HG02678 (cell line): ENCODE measurements around the gene SDK1.

Source experiments
- ATAC-seq: cut with Tn5 transposase; IDR thresholded peaks from one replicate; pipeline ENCODE4 v1.9.1; 2021; ENCODE audit warnings: mild to moderate bottlenecking, moderate library complexity; ENCODE audit not compliant: unreplicated experiment

The SDK1 gene

GRCh38 chr7:3332308-3332707 is 31.3 kb downstream of the SDK1 start:
- ATAC-seq = no peak

- no peak for ATAC-seq
Observed at GRCh38 chr7:3333861-3334260, 32.8 kb downstream of the SDK1 start.

- no peak for ATAC-seq
Observed at GRCh38 chr7:3336042-3336665, 35.1 kb downstream of the SDK1 start.

- ATAC-seq = no peak
Observed at GRCh38 chr7:3338161-3338560, 37.1 kb downstream of the SDK1 start.

GRCh38 chr7:3345699-3346481 is 44.8 kb downstream of the SDK1 start:
- no peak for ATAC-seq

- ATAC-seq = no peak
Observed at GRCh38 chr7:3349126-3349525, 48.1 kb downstream of the SDK1 start.

GRCh38 chr7:3356173-3356572 is 55.1 kb downstream of the SDK1 start:
- no peak for ATAC-seq

GRCh38 chr7:3358991-3359390 is 57.9 kb downstream of the SDK1 start:
- ATAC-seq = no peak

GRCh38 chr7:3367261-3367660 is 66.2 kb downstream of the SDK1 start:
- no peak for ATAC-seq

GRCh38 chr7:3370068-3370830 is 69.2 kb downstream of the SDK1 start:
- no peak for ATAC-seq

- ATAC-seq = no peak
Observed at GRCh38 chr7:3370921-3371320, 69.9 kb downstream of the SDK1 start.

GRCh38 chr7:3371601-3372000 is 70.5 kb downstream of the SDK1 start:
- ATAC-seq = no peak

- ATAC-seq = no peak
Observed at GRCh38 chr7:3374239-3374638, 73.2 kb downstream of the SDK1 start.

- ATAC-seq = no peak
Observed at GRCh38 chr7:3378390-3379150, 77.5 kb downstream of the SDK1 start.

- ATAC-seq = no peak
Observed at GRCh38 chr7:3380034-3380433, 79.0 kb downstream of the SDK1 start.

- ATAC-seq = no peak
Observed at GRCh38 chr7:3380886-3381685, 80.0 kb downstream of the SDK1 start.

- ATAC-seq = no peak
Observed at GRCh38 chr7:3386423-3387190, 85.6 kb downstream of the SDK1 start.

- no peak for ATAC-seq
Observed at GRCh38 chr7:3393862-3394261, 92.8 kb downstream of the SDK1 start.

- ATAC-seq = no peak
Observed at GRCh38 chr7:3397324-3397723, 96.3 kb downstream of the SDK1 start.

- ATAC-seq = no peak
Observed at GRCh38 chr7:3399858-3400257, 98.8 kb downstream of the SDK1 start.
